Central memory CD4-positive, alpha-beta T cell (primary cell): Measurements from ENCODE around the gene RHBDL1.
A peak's percentile ranks its signal among the peaks of the same experiment; 100 is the strongest.

Experiments used
- DNase-seq: peaks from one replicate; pipeline ENCODE4 v3.0.0; 2022

Gene RHBDL1

DNA sequence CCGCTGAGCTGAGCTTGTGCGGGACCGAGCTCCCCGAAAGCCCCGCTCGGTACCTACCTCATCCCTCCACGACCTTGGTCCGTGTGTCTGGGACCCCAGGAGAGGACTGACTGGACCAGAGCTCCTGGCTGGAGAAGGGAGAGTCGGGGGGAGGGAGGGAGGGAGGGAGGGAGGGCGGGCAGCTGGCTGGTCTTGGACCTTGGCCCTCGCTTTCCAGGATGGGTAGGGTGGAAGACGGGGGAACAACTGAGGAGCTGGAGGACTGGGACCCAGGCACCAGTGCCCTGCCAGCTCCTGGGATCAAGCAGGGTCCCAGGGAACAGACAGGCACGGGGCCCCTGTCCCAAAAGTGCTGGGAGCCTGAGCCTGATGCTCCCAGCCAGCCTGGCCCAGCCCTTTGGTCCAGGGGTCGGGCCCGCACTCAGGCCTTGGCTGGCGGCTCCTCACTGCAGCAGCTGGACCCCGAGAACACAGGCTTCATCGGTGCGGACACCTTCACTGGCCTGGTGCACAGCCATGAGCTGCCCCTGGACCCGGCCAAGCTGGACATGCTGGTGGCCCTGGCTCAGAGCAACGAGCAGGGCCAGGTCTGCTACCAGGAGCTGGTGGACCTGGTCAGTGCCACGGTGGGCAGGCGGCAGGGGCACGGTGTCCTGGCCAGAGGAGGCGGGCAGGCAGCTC is 553 bp downstream of the RHBDL1 start:
- DNase-seq, result no peak

DNA sequence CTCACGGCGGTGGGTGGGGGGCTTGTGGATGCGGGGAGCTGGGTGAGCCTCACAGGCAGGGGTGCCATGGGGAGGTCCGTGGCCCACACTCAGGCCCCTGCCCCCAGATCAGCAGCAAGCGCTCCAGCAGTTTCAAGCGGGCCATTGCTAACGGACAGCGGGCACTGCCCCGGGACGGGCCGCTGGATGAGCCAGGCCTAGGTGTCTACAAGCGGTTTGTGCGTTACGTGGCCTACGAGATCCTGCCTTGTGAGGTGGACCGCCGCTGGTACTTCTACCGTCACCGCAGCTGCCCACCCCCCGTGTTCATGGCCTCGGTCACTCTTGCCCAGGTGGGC is 1.1 kb downstream of the RHBDL1 start:
- DNase-seq, result no peak

DNA sequence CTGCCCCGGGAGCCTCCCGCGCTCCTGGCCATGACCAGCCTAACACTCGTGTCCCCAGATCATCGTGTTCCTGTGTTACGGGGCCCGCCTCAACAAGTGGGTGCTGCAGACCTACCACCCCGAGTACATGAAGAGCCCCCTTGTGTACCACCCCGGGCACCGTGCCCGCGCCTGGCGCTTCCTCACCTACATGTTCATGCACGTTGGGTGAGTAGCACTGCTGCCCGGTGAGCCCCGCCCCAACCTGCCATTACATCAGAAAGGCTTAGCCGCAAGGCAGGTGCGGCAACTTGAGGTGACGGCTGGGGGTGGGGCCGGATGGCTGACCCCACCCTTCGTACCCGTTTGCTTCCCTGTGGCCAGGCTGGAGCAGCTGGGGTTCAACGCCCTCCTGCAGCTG is 1.4 kb downstream of the RHBDL1 start:
- DNase-seq, result peak; percentile 67

DNA sequence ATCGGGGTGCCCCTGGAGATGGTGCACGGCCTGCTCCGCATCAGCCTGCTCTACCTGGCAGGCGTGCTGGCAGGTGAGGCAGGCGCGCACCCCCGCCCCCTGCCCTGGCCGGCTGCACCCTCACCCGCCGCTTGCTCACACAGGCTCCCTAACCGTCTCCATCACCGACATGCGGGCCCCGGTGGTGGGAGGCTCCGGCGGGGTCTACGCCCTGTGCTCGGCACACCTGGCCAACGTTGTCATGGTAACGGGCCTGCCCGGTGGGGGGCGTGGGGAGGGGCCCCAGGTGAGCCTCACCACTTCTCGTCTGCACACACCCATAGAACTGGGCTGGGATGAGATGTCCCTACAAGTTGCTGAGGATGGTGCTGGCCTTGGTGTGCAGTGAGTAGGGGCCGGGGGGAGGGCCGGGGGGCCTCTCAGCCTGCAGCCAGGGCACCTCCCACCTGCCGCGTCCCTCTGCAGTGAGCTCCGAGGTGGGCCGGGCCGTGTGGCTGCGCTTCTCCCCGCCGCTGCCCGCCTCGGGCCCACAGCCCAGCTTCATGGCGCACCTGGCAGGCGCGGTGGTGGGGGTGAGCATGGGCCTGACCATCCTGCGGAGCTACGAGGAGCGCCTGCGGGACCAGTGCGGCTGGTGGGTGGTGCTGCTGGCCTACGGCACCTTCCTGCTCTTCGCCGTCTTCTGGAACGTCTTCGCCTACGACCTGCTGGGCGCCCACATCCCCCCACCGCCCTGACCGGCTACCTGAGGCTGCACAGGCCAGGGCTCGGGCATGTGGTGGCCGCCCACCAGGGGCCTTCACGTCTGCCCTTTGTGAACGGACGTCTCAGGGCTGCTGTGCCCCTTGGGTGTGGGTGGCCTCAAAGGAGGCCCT is 2.1 kb downstream of the RHBDL1 start:
- no peak for DNase-seq

DNA sequence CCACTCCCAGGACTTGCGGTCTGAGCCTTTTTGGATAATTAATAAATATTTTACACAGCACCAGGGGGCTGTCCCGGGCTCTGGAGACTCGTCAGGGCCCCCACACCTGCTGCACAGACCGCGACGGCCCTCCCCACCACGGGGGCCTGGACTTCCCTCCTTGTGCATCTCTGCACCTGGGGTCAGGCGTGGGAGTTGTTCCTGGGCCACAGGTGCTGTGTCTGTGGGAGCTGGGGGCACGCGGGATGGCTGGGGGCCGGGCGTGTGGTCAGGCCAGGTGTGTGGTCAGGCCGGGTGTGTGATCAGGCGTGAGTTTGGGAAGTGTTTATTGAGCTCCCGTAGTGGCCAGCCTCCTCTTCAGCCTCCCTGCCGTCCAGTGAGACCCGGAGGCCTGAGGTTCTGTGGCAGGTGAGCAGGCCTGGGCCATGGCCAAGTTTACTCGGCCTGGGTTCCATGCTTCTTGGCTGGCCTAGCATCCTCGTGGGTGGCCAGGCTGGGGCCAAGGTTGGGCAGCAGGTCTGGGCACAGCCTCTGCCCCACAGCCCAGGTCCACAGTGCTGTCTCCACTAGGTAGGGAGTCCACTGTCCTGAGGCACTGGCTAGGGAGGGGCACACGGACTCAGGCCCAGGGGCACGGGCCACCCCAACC is 2.9 kb downstream of the RHBDL1 start:
- DNase-seq, result no peak

DNA sequence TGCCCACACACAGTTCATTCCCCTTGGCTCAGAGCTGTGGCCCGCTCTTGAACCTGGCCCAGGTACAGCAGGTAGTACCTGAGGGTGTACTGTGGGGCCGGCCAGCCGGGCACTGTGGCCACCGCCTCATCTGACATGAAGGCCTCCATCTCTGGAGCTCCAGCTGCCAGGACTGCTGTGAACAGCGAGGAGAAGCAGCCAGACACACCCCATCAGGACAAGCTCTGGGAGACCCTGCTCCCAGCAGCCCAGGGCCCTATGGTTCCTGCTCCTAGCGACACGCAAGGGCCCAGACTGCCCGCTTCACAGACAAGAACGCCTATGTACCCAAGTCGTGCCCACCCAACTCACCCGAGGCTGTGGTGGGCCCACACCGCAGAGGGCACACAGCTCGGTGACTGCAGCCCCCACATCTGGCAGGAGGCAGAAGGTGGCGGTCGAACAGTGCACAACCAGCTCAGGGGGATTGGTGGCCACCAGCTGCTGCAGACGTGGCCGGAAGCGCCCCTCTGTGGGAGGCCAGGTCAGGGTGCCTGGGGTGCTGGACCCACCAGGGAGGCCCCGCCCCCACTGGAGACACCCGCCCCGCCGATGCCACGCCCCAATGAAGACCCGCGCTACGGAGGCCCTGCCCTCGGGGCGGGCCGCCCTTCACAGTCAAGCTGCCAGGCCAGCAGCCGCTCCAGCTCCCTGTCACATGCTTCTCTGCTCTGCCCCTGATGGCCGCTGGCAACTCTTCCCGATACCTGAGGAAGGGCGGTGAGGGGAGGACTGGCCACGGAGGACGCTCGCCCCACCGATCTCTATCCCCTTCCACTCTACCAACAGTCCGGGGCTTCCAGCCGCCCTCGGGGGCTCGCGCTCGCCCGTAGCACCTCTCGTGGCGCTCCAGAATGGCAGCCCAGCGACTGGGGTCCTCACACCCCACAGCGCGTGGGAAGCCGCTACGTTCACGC is 3.7 kb downstream of the RHBDL1 start:
- DNase-seq, result peak; percentile 33

DNA sequence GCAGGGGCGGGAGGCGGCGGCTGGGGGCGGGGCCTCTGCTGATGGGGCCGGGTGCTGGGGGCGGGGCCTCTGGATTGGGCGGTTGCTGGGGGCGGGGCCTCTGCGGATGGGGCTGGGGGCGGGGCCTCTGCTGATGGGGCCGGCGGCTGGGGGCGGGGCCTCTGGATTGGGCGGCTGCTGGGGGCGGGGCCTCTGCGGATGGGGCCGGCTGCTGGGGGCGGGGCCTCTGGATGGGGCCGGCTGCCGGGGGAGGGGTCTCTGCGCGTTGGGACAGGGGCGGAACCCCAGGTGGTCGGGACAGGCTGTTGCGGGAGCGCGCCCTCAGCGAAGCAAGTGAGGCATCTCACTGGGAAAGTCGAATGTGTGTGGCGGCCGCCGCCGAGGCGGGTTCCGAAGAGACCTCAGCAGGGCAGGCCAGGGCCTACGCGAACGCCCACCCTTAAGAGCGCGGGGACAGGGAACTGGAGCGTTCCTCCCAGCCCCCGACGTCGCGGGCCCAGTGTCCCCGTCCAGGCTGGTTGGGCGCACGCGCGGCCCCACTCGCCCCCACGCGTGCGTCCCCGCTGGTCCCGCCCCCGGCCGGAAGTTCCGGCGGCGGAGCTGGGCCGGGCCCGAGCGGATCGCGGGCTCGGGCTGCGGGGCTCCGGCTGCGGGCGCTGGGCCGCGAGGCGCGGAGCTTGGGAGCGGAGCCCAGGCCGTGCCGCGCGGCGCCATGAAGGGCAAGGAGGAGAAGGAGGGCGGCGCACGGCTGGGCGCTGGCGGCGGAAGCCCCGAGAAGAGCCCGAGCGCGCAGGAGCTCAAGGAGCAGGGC is 4.5 kb downstream of the RHBDL1 start, which contains the start of gene STUB1:
TSS of gene STUB1 (plus strand) at position 597 of the 811 bp plus-strand sequence. CDS start at position 713, 116 bp downstream.
- DNase-seq, result peak; percentile 78

DNA sequence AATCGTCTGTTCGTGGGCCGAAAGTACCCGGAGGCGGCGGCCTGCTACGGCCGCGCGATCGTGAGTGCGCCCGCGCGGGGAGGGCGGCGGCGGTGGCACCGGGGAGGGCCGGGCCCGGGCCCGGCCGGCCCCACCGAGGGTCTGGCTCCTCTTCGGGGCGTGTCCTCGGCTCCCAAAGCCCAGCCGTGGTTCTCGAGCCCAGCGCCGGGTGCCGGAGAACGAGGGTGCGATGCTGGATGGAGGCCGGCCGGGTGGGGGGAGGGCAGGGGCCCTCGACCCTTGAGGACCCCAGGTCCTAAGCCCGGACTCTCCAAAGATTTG is 5.1 kb downstream of the RHBDL1 start:
- DNase-seq, result no peak

DNA sequence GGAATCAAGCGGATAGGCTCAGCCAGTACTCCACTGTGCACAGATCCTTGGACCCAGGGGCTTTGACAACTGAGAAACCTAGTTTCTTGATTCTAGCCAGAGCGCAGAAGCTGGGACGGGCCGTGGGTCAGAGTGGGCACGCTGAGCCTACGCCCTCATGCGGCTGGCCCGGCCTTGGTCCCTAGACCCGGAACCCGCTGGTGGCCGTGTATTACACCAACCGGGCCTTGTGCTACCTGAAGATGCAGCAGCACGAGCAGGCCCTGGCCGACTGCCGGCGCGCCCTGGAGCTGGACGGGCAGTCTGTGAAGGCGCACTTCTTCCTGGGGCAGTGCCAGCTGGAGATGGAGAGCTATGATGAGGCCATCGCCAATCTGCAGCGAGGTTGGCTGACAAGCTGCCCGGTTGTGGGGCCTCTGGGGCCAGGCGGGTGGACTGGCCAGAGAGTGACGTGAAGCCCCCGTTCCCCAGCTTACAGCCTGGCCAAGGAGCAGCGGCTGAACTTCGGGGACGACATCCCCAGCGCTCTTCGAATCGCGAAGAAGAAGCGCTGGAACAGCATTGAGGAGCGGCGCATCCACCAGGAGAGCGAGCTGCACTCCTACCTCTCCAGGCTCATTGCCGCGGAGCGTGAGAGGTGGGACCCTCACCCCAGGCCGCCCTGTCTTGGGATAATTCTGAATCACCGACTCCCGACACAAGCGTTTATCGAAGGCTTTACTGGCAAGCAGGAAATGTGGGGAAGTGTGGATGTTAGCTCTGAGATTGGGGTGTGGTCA is 5.7 kb downstream of the RHBDL1 start:
- DNase-seq, result no peak

DNA sequence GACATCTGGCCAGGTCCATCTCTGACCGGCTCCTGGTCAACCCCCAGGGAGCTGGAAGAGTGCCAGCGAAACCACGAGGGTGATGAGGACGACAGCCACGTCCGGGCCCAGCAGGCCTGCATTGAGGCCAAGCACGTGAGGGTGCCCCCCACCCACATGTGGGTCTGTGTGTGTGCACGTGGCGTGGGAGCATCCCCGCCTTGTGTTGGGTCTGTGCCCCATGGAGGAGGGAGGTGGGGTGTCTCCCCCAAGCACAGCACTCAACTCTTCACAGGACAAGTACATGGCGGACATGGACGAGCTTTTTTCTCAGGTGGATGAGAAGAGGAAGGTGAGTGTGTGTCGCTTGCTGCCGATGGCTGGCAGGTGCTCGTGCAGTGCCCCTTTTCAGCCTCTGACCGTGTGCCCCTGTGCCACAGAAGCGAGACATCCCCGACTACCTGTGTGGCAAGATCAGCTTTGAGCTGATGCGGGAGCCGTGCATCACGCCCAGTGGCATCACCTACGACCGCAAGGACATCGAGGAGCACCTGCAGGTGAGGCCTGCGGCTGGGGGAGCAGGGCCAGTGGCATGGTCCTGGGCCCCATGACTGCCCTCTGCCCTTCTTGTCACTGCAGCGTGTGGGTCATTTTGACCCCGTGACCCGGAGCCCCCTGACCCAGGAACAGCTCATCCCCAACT is 6.4 kb downstream of the RHBDL1 start:
- DNase-seq, result no peak

DNA sequence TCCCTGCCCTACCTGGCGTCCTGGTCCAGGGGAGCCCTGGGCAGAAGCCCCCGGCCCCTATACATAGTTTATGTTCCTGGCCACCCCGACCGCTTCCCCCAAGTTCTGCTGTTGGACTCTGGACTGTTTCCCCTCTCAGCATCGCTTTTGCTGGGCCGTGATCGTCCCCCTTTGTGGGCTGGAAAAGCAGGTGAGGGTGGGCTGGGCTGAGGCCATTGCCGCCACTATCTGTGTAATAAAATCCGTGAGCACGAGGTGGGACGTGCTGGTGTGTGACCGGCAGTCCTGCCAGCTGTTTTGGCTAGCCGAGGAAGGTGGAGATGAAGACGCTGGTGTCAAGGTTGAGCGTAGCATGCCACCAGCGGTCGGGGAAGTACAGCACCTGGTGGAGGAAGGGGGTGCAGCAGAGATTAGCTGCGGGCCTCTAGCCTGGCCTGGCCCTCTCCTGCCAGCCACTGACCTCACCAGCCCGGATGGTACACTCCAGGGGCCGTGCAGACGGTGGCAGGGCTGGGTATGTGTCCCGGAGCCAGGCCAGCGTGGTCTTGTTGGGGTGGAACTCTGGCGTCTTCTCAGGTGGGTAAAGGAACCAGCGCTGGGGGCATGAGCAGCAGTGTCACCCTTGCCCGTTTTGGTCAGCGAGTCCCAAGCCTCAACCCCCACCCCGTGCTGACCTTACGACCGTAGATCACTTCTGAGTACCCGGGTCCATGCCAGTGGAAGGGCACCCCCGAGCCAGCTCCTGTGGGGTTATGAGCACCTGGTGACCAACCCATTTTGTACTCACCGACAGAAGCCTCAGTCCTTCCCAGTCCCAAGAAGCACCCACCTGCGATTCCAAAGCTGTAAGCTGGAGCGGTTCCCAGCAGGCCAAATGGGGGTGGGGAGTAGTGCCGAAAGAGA is 7.3 kb downstream of the RHBDL1 start:
- no peak for DNase-seq

DNA sequence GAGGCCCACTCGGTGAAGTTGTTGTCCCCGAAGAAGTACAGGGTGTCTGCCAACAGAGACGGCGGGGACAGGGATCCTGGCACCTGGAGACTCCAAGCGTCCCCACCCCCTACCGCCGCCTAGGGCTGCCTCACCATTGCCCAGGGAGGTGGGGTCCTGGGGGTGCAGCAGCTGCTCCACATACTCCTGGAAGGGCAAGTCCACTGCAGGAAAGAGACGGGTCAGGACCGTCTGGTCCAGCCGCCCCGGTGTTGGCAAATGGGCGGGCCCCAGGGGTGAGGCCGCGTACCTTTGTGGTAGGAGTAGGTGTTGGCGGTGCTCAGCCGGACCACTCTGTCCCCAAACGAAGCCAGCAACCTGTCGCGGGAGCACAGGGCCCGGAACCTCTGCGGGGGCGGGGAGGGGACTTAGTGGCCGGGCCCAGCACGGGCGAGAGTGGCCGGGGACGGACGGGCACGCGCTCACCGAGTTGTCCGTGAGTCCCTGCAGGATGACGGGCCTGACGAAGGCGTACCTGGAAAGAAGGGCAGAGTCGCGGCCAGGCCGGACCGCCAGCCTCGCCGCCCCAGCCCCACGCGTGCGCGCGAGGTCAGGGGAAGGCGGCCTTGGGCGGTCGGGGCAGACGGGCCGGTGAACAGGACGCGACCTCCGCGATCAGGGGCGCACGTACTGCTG is 8.1 kb downstream of the RHBDL1 start:
- no peak for DNase-seq

DNA sequence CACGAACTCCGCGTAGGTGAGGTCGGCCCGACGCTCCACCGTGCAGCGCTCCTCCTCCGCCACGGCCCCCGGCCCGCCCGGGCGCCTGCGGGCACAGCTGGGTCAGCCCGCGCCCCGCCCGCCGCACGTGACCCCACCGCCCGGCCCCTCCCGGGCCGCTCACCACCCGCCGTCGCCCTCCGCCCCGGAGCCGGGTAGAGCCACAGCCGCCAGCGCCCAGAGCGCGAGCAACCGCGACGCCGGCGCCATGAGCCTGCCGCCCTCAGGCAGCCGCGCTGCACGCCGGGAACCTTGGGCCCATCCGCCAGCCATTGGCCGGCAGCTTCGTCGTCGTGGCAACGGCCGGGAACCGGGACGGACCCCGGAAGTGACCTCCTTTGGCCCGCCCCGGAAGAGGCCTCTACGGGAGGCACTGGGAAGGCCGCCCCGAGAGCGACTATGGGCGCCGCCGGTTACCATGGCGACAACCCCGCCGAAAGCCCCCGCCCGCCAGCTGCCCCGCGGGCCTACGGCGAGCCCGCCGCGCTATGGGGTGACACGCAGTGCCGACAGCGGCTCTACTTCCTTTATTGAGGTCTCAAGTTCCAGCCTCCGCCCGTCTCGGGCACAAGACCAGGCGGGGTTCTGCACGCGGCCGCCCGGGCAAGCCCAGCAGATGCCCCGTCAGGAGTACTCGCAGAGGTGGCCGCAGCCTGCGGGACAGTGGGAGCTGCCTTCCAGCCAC is 8.8 kb downstream of the RHBDL1 start, which contains the start of gene JMJD8:
TSS of gene JMJD8 (minus strand) at position 264 of the 724 bp plus-strand sequence. CDS start at position 249, 15 bp downstream.
- peak; percentile 94 for DNase-seq

DNA sequence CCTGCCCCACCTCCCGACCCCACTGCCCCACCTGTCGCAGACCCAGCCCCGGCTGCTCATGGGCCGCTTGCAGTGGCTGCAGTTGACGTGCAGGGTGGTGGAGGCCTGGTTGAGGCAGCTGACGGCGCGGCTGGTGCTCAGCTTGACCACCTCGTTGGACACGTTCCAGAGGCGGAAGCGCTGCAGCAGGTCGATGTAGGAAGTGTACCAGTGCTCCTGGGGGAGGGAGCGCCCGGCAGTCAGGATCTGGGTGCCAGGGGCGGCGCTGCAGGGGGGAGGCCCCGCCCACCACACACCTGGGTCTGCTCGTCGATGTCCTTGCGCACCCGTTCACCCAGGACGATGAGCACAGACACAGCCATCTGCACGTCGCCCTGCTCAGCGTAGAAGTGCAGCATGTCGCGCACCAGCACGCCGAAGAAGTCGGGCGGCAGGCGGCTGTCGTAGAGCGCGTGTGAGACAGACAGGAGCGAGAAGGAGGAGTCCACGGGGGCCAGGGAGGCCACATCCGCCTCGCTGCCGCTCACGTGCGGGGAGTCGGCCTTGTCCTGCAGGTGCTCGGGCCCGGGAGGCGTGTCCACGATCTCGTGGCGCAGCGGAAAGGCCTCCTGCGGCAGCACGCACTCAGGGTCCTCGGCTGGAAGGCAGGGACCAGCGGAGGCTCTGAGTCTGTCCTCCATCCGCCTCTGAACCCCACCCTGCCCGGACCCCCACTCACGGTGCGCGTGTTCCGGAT is 9.7 kb downstream of the RHBDL1 start:
- no peak for DNase-seq

DNA sequence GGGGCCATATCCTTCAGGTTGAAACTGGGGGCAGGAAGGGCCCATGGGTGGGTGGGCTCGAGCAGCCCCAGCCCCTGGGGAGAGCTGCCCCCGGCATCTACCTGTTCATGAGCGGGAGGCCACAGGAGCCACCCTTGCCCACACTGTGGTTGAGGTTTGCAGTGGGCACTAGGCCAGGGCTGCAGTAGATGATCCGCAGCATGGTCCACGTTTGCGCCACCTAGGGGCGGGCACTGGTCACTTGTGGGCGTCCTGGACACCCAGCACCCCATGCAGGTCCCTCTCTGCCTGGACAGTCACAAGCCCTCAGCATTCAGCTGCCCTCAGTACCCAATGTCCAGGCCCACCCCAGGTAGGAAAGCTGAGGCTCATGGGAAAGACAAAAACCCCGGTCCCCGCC is 10.5 kb downstream of the RHBDL1 start:
- DNase-seq, result no peak

DNA sequence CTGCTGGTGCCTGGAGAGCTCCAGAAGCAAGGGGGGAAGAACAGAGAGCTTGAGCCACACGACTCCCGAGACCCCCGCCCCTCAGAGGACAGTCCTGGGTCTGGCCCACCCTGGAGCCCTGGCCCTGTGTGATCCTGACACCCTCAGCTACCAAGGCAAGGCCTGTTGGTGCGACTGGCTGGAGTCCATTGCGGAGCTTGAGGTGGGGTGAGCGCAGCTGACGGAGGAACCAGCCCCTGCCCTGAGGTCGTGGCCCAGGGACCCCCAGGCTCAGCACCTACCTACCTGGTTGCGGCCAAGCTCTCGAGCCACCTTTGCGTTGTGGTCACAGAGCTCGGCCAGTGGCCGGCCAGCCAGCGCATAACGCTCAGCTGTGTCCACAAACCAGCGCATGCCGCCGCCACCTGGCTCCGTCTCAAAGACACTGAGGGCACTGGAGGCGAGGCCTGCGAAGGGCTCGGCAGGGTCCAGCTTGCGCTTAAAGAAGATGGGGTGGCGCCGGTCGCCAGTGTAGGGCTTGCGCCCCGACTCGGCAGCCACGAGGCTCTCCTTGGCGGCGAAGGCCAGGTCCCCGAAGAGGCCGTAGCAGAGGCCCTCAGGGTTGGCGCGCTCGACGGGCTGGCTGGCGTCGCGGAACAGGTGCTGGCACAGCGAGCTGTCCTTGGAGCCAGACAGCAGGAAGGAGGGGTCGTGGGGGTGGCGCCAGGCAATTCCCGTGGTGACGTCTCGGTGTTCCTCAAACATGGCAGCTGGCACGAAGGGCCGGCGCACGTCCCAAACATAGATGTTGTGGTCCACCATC is 11.2 kb downstream of the RHBDL1 start:
- no peak for DNase-seq
